Eye (tissue), 1 donor: ENCODE data around the gene DDR2.
"Not testable (repeated sequence)": the region's sequence is repeated elsewhere in the genome, so short reads cannot be mapped to it uniquely, and the experiment has no call there.

ENCODE experiments used
- DNase-seq: peaks from one replicate; pipeline ENCODE4 v3.0.0-alpha.2; 2015

The DDR2 gene

GRCh38 chr1:162727493-162727892 is 95.2 kb downstream of the DDR2 start:
- not testable (repeated sequence) for DNase-seq

- DNase-seq: no peak
These were observed 96.3 kb downstream of the DDR2 start for GRCh38 chr1:162728573-162728972.

- DNase-seq: not testable (repeated sequence)
These were observed 97.0 kb downstream of the DDR2 start for GRCh38 chr1:162729195-162729774.

- DNase-seq: no peak
These were observed 99.8 kb downstream of the DDR2 start for GRCh38 chr1:162732094-162732493.

- DNase-seq: no peak
These were observed 100.5 kb downstream of the DDR2 start for GRCh38 chr1:162732566-162733335.

GRCh38 chr1:162733336-162733590 is 101.0 kb downstream of the DDR2 start:
- DNase-seq: no peak

- DNase-seq: no peak
These were observed 101.8 kb downstream of the DDR2 start for GRCh38 chr1:162734047-162734446.

GRCh38 chr1:162736184-162736583 is 103.9 kb downstream of the DDR2 start:
- no peak for DNase-seq

GRCh38 chr1:162736633-162737067 is 104.4 kb downstream of the DDR2 start:
- no peak for DNase-seq

- no peak for DNase-seq
These were observed 108.5 kb downstream of the DDR2 start for GRCh38 chr1:162740755-162741154.

GRCh38 chr1:162741574-162741973 is 109.3 kb downstream of the DDR2 start:
- DNase-seq: no peak

GRCh38 chr1:162746264-162746942 is 114.1 kb downstream of the DDR2 start:
- not testable (repeated sequence) for DNase-seq

- no peak for DNase-seq
These were observed 120.9 kb downstream of the DDR2 start for GRCh38 chr1:162753001-162753658.

GRCh38 chr1:162753998-162754585 is 121.8 kb downstream of the DDR2 start:
- DNase-seq: no peak

GRCh38 chr1:162755306-162755705 is 123.0 kb downstream of the DDR2 start:
- DNase-seq: no peak

- DNase-seq: no peak
These were observed 124.3 kb downstream of the DDR2 start for GRCh38 chr1:162756523-162756922.

- DNase-seq: no peak
These were observed 125.2 kb downstream of the DDR2 start for GRCh38 chr1:162757476-162757875.

GRCh38 chr1:162765788-162766187 is 133.5 kb downstream of the DDR2 start:
- no peak for DNase-seq

GRCh38 chr1:162772571-162773154 is 140.4 kb downstream of the DDR2 start:
- no peak for DNase-seq

- DNase-seq: no peak
These were observed 141.7 kb downstream of the DDR2 start for GRCh38 chr1:162774007-162774406.

- DNase-seq: no peak
These were observed 146.8 kb downstream of the DDR2 start for GRCh38 chr1:162779043-162779442.

- no peak for DNase-seq
These were observed 150.4 kb downstream of the DDR2 start for GRCh38 chr1:162782671-162783070.

- DNase-seq: not testable (repeated sequence)
These were observed 152.7 kb downstream of the DDR2 start for GRCh38 chr1:162784926-162785325.
